H1 (cell line): Measurements from ENCODE around the gene HIBCH. TPM values are rescaled to one million over a fixed set of nuclear protein-coding genes. Genes with fewer than 3 reads are reported as not detected.

Experiments used
- CTCF ChIA-PET: fragments of 300-600 bp; sonication (Branson Sonifier 250); formaldehyde crosslinking; loops from one replicate; lab custom pipeline; 2021; ENCODE audit not compliant: partially characterized antibody; lab: Charles Lee
- POLR2A ChIA-PET: fragments of 300-600 bp; sonication (Branson Sonifier 250); formaldehyde crosslinking; loops from one replicate; lab custom pipeline; 2021; ENCODE audit warnings: inconsistent platforms; ENCODE audit not compliant: partially characterized antibody; lab: Charles Lee
- DNase-seq, 2 experiments: peaks; one replicate each; pipeline versions ENCODE4 v3.0.0 to v3.0.0-alpha.2; 2010 to 2022; ENCODE audit warnings: low spot score in 2 of 2, low read depth in 1 of 2, mixed read lengths in 1 of 2
- FAIRE-seq: peaks from 2 replicates; lab custom pipeline; 2011; peaks lifted over from hg19 to GRCh38; lab: Jason Lieb, UNC
- H2AFZ ChIP-seq: 2 replicates; pipeline ENCODE4 v1.8.1; 2012; ENCODE audit warnings: low read length, inconsistent platforms
- H2AK5ac ChIP-seq: 2 replicates; pipeline ENCODE4 v1.6.1; 2013; ENCODE audit warnings: low read depth, low read length
- H2BK120ac ChIP-seq: replicated peaks from 2 replicates; pipeline ENCODE3; 2013; ENCODE audit warnings: low read depth, low read length, inconsistent platforms
- H2BK12ac ChIP-seq: 2 replicates; pipeline ENCODE4 v1.6.1; 2013; ENCODE audit warnings: low read depth, low read length
- H2BK15ac ChIP-seq: 2 replicates; pipeline ENCODE4 v1.6.1; 2013; ENCODE audit warnings: low read length
- H2BK20ac ChIP-seq: 2 replicates; pipeline ENCODE4 v1.6.1; 2013; ENCODE audit warnings: low read length
- H2BK5ac ChIP-seq: 2 replicates; pipeline ENCODE4 v1.6.1; 2013; ENCODE audit warnings: low read depth, low read length
- H3K14ac ChIP-seq: 2 replicates; pipeline ENCODE4 v1.6.1; 2013; ENCODE audit warnings: inconsistent platforms; ENCODE audit not compliant: insufficient read length
- H3K18ac ChIP-seq: 2 replicates; pipeline ENCODE4 v1.6.1; 2013; ENCODE audit warnings: low read length; ENCODE audit errors: extremely low read depth
- H3K23ac ChIP-seq: 2 replicates; pipeline ENCODE4 v1.6.1; 2013; ENCODE audit warnings: inconsistent platforms; ENCODE audit not compliant: insufficient read length
- H3K23me2 ChIP-seq: 2 replicates; pipeline ENCODE4 v1.6.1; 2013; ENCODE audit warnings: low read depth, low read length
- H3K27ac ChIP-seq: 2 replicates; pipeline ENCODE4 v1.6.1; 2011; ENCODE audit warnings: low read depth, low read length, inconsistent platforms
- H3K27me3 ChIP-seq, 4 experiments: replicated peaks in 1 of 4; 1 replicate in 1 of 4; 2 replicates in 3 of 4; pipeline versions ENCODE4 v1.6.1 to v1.8.1; 2011 to 2013; ENCODE audit warnings: low read length in 3 of 4, mild to moderate bottlenecking in 3 of 4, inconsistent platforms in 2 of 4, mixed read lengths in 2 of 4, moderate library complexity in 1 of 4; ENCODE audit not compliant: control insufficient read depth in 3 of 4, insufficient read depth in 3 of 4; ENCODE audit errors: extremely low read depth in 1 of 4
- H3K36me3 ChIP-seq, 4 experiments: 2 replicates each; pipeline versions ENCODE4 v1.6.1 to v1.8.1; 2011 to 2013; ENCODE audit warnings: mild to moderate bottlenecking in 4 of 4, low read length in 3 of 4, moderate library complexity in 2 of 4, control low read depth in 1 of 4, inconsistent platforms in 1 of 4; ENCODE audit not compliant: insufficient read depth in 4 of 4, control insufficient read depth in 2 of 4
- H3K4ac ChIP-seq: replicated peaks from 2 replicates; pipeline ENCODE3; 2013; ENCODE audit warnings: low read length, low read depth, mixed read lengths, inconsistent platforms; ENCODE audit not compliant: insufficient read length
- H3K4me1 ChIP-seq, 4 experiments: replicated peaks in 1 of 4; 1 replicate in 1 of 4; 2 replicates in 3 of 4; pipeline versions ENCODE4 v1.6.1 to v1.8.1; 2011 to 2013; ENCODE audit warnings: low read length in 3 of 4, inconsistent platforms in 2 of 4, mixed read lengths in 1 of 4; ENCODE audit not compliant: insufficient read depth in 4 of 4, control insufficient read depth in 3 of 4
- H3K4me2 ChIP-seq, 2 experiments: 2 replicates each; pipeline versions ENCODE4 v1.6.1 to v1.8.1; 2011 to 2013; ENCODE audit warnings: low read depth in 2 of 2, low read length in 2 of 2, control low read depth in 1 of 2, inconsistent platforms in 1 of 2, mild to moderate bottlenecking in 1 of 2; ENCODE audit not compliant: insufficient read depth in 1 of 2
- H3K4me3 ChIP-seq, 4 experiments: fragments of 200-600, 300-600 bp in 1 of 4; sonication (generic), shearing (Covaris generic), sonication (Bioruptor Twin) in 1 of 4; 2 replicates each; pipeline versions ENCODE4 v1.5.1 to v1.8.1; 2011 to 2016; ENCODE audit warnings: low read length in 4 of 4, low read depth in 3 of 4, control low read depth in 2 of 4, inconsistent platforms in 2 of 4, mild to moderate bottlenecking in 2 of 4, mixed read lengths in 1 of 4, moderate library complexity in 1 of 4; ENCODE audit not compliant: insufficient read depth in 2 of 4; ENCODE audit errors: extremely low read depth in 1 of 4
- H3K56ac ChIP-seq: replicated peaks from 2 replicates; pipeline ENCODE3; 2013; ENCODE audit warnings: low read depth, mild to moderate bottlenecking, mixed read lengths, low read length, inconsistent platforms; ENCODE audit not compliant: insufficient read length
- H3K79me1 ChIP-seq: 2 replicates; pipeline ENCODE4 v1.6.1; 2013; ENCODE audit warnings: low read depth, low read length, control low read depth
- H3K79me2 ChIP-seq, 2 experiments: 2 replicates each; pipeline versions ENCODE4 v1.6.1 to v1.8.1; 2012 to 2013; ENCODE audit warnings: low read length in 2 of 2, mild to moderate bottlenecking in 2 of 2, inconsistent platforms in 1 of 2; ENCODE audit not compliant: insufficient read depth in 2 of 2, control insufficient read depth in 1 of 2
- H3K9ac ChIP-seq, 4 experiments: replicated peaks in 1 of 4; 1 replicate in 1 of 4; 2 replicates in 3 of 4; pipeline versions ENCODE4 v1.6.1 to v1.8.1; 2011 to 2013; ENCODE audit warnings: low read depth in 3 of 4, low read length in 3 of 4, control low read depth in 2 of 4, mild to moderate bottlenecking in 2 of 4, moderate library complexity in 2 of 4, inconsistent platforms in 1 of 4; ENCODE audit errors: extremely low read depth in 1 of 4
- H3K9me3 ChIP-seq, 2 experiments: 2 replicates each; pipeline versions ENCODE4 v1.6.1 to v1.8.1; 2012 to 2013; ENCODE audit warnings: mild to moderate bottlenecking in 2 of 2, moderate library complexity in 2 of 2, control low read depth in 1 of 2, inconsistent platforms in 1 of 2, low read depth in 1 of 2, low read length in 1 of 2, mixed read lengths in 1 of 2; ENCODE audit not compliant: insufficient read depth in 2 of 2
- H4K20me1 ChIP-seq, 2 experiments: replicated peaks in 1 of 2; 2 replicates each; pipeline versions ENCODE3 to v1.8.1; 2011 to 2013; ENCODE audit warnings: inconsistent platforms in 2 of 2, low read length in 2 of 2, mild to moderate bottlenecking in 1 of 2; ENCODE audit not compliant: insufficient read depth in 2 of 2, control insufficient read depth in 1 of 2
- H4K5ac ChIP-seq: 2 replicates; pipeline ENCODE4 v1.6.1; 2013; ENCODE audit warnings: low read length, low read depth, mixed read lengths, inconsistent platforms; ENCODE audit not compliant: insufficient read length
- H4K8ac ChIP-seq: 2 replicates; pipeline ENCODE4 v1.8.0; 2013; ENCODE audit warnings: mild to moderate bottlenecking, moderate library complexity, low read length, inconsistent platforms; ENCODE audit not compliant: insufficient read depth; ENCODE audit errors: extremely low read depth
- H4K91ac ChIP-seq: replicated peaks from 2 replicates; pipeline ENCODE3; 2013; ENCODE audit warnings: low read length, mixed read lengths, inconsistent platforms; ENCODE audit not compliant: insufficient read length
- BCL11A ChIP-seq, 2 experiments: IDR thresholded peaks; one replicate each; pipeline ENCODE4 v1.6.1; 2011; ENCODE audit warnings: low read depth in 2 of 2, low read length in 2 of 2, mild to moderate bottlenecking in 2 of 2
- CEBPB ChIP-seq: IDR thresholded peaks from 2 replicates; pipeline ENCODE4 v1.6.1; 2012; ENCODE audit warnings: low read depth, low read length
- KDM5A ChIP-seq: fragments of 200-600 bp; IDR thresholded peaks from 2 replicates; pipeline ENCODE4 v1.7.1; 2012; ENCODE audit warnings: mild to moderate bottlenecking, low read length, inconsistent platforms, mixed read lengths
- MAFK ChIP-seq: IDR thresholded peaks from 2 replicates; pipeline ENCODE4 v1.6.1; 2012; ENCODE audit warnings: low read depth, mild to moderate bottlenecking, improper control_type of control experiment, low read length
- POLR2A ChIP-seq, 2 experiments: IDR thresholded peaks; 1 replicate in 1 of 2; 2 replicates in 1 of 2; pipeline ENCODE4 v1.6.1; 2011; ENCODE audit warnings: low read depth in 2 of 2, low read length in 2 of 2, mild to moderate bottlenecking in 2 of 2; ENCODE audit errors: control extremely low read depth in 1 of 2
- SUZ12 ChIP-seq: fragments of 200-600 bp; sonication (generic); IDR thresholded peaks from 2 replicates; pipeline ENCODE4 v1.6.1; 2012; ENCODE audit warnings: mild to moderate bottlenecking, inconsistent platforms, low read length, moderate library complexity, mixed read lengths
- TBP ChIP-seq: IDR thresholded peaks from 2 replicates; pipeline ENCODE4 v1.6.1; 2011; ENCODE audit warnings: low read depth, low read length, improper control_type of control experiment
- WGBS, 2 experiments: shearing (Covaris generic) in 1 of 2; methylation state at CpG; one replicate each; pipeline versions ENCODE4 v1.1.6 to v1.1.7; 2013 to 2015; ENCODE audit warnings: low lambda C conversion rate in 2 of 2, mixed read lengths in 2 of 2, inconsistent platforms in 1 of 2, low coverage in 1 of 2, missing lambda C conversion rate in 1 of 2; ENCODE audit not compliant: insufficient replicate concordance in 2 of 2, insufficient coverage in 1 of 2, insufficient read length in 1 of 2; ENCODE audit errors: extremely low coverage in 1 of 2, missing lambda C conversion rate in 1 of 2; 5-methylcytosine and 5-hydroxymethylcytosine counted together
- polyA plus RNA-seq, 7 experiments: library from polyadenylated mRNA; depleted of rRNA in 3 of 7; stranded (reverse) in 5 of 7; unstranded in 2 of 7; fragments of >200 nt in 5 of 7; fragments of 200-250 nt in 2 of 7; gene quantifications; 1 replicate in 5 of 7; 2 replicates in 1 of 7; 4 replicates in 1 of 7; pipeline versions ENCODE4 v1.2.1 to v1.2.3, GENCODE V29; 2011 to 2013; ENCODE audit warnings: missing spikeins in 2 of 7, mixed read lengths in 2 of 7
- total RNA-seq: library from RNA; stranded (reverse); fragmentation: NEBNext Ultra II Directional; extraction: Animal tissue kit (Norgen Biotek cat#: 25700); gene quantifications from 2 replicates; pipeline ENCODE4 v1.2.1, GENCODE V29; 2021

HIBCH gene
- total and polyA plus RNA-seq, 2 of the 8 experiments (the other 6 are each of a cell fraction or from before 2014, with no cell fraction given) = 7.5 to 31.8 TPM

GRCh38 chr2:190280565-190281350 lies 38.9 kb downstream of the HIBCH start:
- Histone ChIP-seq H3K4me3 (no peak overlapping the region), H3K4ac (no peak overlapping the region), H2BK5ac (no peak overlapping the region), H4K5ac (no peak overlapping the region), H3K4me1 (no peaks in the 10 kb centered on the region), H3K18ac (no peak overlapping the region), H2AFZ (no peak overlapping the region), H3K36me3 (peaks cover 0 to 13% (median 6%) of the 10 kb centered on the region in 4 experiments; a peak in 3 of 8 replicates), H2BK15ac (no peak overlapping the region), H3K27ac (no peak overlapping the region), H3K4me2 (no peak overlapping the region), H2BK120ac (no peak overlapping the region), H4K20me1 (peaks cover 0 to 3% of the 10 kb centered on the region in 2 experiments), H2BK12ac (no peak overlapping the region), H3K79me1 (no peaks in the 10 kb centered on the region), H3K9ac (no peak overlapping the region), H3K9me3 (no peaks in the 10 kb centered on the region; a peak in 1 of 4 replicates), H3K23ac (no peak overlapping the region), H4K8ac (no peak overlapping the region), H2BK20ac (no peak overlapping the region), H3K14ac (no peak overlapping the region), H3K27me3 (no peaks in the 10 kb centered on the region), H4K91ac (no peak overlapping the region), H3K23me2 (no peaks in the 10 kb centered on the region), H3K79me2 (no peaks in the 10 kb centered on the region), H2AK5ac (no peak overlapping the region; the same call in 1 of the 2 replicates), H3K56ac (no peak overlapping the region)
- no peak for FAIRE-seq
- POLR2A ChIA-PET = interaction anchor here (0.6 kb wide), 1 partner anchor 58 kb away, joined by 3 read pairs; no protein-coding TSS in a partner anchor
- TF ChIP-seq KDM5A (no peak), MAFK (no peak), TBP (no peak), BCL11A (IDR thresholded peaks at IDR 0.05; ENCODE audit: low read depth in 2 of 2, low read length in 2 of 2) (no peak), POLR2A (IDR thresholded peaks at IDR 0.05; ENCODE audit: control extremely low read depth in 1 of 2, low read depth in 2 of 2, low read length in 2 of 2) (no peak), CEBPB (no peak), SUZ12 (no peak)
- CTCF ChIA-PET = interaction anchor here (0.7 to 1.7 kb wide), 7 partner anchors 10 to 192 kb away, joined by 3 to 5 read pairs (median 3); partner anchors contain the start of gene HIBCH
- WGBS, 2 experiments = 96% methylated on average over 5 of the region's 5 CpGs; no CpG with 5 or more reads in 1 of the 2 experiments
- no peak for DNase-seq
